GM19035 (cell line): Measurements from ENCODE around the gene GSTM3.
"Not testable (repeated sequence)": the region's sequence is repeated elsewhere in the genome, so short reads cannot be mapped to it uniquely, and the experiment has no call there.

Source experiments
- ATAC-seq: cut with Tn5 transposase; IDR thresholded peaks from one replicate; pipeline ENCODE4 v1.9.1; 2021; ENCODE audit not compliant: unreplicated experiment

GSTM3 gene

DNA sequence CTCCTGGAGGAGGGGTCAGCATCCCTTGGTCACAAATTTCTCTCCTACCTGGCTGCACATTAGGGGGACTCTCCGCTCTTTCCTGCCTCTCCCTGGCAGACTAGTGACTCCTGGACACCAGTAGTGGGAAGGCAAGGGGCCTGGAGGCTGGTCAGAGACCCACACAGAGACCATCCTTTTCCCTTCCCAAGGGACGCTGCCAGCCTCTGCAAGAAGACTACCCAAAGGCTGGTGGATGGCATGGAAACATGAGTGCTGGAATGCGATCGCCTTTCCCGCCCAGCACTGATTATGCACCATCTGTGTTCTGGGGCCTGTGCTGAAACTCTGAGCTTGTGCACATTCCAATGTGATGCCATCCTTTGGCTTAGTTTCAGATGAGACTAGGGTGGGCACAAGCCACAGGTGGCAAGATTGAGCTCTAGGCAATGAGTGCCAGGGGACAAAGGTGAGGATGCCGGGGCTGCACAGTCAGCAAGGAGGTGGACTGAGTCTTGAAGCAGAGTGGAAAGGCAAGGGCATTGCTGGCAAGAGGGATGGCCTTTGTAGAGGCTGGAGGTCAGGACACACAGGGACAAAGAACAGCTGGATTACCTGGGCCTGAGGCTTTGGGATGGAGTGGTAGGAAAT, 35.5 kb upstream of the GSTM3 start:
- no peak for ATAC-seq

DNA sequence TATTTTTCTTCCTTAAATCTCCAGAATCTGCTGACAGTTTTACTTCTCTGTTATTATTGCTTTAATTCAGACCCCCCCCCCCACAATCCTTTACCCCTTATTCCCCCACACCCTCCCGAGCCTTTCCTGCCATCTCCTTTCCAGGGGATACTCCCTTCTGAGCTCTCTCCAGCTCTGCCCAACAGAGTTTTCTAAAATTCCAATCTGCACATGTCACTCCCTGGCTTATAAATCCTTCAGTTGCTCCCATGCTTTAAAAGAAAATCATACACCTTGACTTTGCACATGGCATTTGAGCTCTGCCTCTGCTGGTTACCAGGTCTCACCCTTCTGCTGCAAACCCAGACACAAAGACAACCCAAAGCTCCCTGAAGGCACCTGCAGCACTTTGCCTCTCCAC, 34.6 kb upstream of the GSTM3 start:
- no peak for ATAC-seq

DNA sequence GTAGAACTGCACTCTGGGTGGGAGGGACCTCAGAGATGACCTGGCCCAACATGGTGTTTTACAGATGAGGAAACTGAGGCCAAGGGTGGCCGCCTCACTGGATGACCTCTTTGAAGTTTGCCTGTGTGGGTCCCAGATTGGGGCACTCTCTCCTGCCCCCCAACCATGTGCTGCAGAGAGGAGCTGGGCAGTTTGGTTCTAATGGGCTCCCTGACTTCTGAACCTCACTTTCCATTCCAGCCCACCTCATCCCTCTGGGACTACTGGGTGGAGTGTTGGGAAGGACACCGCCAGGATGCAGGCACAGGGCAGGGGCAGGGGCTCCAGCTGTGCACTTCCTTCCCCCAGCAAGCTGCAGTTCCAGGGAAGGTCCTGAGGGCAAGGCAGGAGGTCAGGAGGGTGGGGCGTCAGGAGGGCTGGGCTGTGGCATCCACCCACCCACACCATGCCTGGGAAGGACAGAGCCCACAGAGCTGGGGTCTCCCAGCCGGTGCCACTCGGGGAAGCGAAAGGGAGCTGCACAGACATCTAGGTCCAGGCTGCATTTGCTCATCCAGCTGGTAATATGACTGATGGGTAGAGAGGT, 33.2 kb upstream of the GSTM3 start:
- no peak for ATAC-seq

DNA sequence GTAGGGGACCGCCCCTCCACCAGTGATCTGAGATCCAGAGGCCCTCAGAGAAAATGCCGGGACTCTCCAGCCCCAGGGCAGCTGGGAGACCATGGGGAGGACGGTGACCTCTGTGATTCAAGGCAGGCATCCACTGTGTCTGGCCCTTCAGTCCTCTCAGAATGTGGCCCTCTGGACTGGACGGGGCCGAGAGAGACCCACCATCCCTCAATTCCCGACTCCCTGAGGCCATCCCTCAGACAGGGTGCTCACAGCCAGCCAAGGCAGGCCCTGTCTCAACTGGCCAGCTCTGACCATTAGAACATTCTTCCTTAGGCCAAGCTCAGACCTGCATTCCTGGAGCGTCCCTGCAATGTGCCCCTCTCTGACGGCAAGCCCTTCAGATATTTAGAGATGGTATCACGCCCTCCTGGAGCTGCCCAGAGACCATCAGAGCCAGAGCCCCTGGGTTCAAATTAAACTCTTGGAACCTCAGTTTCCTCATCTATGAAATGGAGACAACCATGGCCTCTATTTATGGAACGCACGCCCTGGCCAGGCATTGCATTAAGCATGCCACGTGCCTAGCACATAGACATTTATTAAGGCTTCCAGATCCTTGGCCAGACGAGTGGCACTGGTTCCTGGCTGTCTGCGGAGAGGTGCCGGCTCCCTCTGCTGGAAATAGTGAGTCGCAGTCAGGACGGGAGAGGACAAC, 32.5 kb upstream of the GSTM3 start:
- peak; percentile 72 for ATAC-seq

DNA sequence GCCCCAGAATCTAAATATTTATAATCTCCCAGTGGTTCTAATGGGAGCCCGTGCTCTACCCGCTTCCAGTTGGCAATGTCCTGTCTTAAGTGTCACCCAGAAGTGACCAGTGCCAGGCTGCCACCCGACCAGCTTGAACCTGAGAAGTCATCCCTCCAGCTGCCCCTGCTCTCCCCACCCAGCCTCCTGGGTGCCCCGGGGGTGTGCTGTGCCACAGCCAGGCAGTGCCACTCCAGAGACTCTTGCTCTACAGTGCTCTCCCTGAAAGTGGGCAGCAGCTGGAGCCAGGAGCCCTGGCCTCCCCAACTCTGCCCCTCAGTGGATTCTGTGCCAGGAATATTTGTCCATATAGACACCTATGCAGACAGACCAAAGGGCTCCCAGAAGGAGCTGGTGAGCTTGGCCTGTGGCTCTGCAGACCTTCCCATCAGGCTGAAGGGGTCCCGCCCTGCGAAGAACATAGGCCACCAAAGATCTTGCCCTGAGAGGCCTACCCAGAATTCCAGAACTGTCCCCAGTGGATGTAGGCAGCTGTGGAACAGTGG, 31.9 kb upstream of the GSTM3 start:
- no peak for ATAC-seq

DNA sequence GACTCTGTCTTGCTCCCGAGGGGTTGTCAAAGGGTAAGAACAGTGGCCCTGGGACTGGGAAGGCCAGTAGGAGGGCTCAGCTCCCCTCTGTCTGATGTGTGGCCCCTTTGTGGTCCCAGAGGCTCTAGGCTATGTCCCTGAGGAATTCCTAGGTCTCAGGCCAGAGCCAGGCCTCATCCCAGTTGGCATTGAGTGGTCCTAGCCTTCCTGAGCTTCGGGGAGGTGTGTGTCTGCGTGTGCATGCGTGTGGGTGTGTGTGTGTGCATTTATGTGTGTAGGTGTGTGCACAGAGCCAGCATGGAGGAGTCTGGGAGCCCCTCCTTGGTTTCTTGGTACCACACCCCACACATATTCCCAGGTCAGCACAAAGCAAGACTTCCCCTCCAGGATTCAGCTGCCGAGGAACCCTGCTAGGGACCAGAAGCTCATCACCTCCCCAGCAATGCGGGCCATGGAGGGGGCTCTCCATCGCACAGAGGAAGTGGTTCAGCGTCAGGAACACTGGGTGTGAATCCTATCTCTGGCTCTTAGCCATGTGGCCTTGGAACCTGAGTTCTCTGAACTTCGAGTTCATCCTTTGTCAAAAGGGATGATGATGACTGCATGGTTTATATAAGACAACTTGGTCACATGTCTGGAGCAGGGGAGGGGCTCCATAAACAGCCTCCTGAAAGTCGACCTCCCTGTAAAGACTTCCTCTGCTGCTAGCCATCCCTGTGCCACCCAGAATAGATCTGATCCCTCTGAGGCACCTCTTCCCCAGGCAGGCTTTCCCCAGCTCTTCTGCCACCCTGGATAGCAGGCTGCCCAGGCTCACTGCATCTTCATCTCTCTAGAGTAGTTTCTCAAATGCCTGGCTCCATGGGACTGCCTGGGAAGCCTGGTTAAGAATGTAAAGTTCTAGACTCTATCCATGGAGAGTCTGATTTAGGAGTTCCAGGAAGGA, 31.1 kb upstream of the GSTM3 start:
- ATAC-seq, result no peak

DNA sequence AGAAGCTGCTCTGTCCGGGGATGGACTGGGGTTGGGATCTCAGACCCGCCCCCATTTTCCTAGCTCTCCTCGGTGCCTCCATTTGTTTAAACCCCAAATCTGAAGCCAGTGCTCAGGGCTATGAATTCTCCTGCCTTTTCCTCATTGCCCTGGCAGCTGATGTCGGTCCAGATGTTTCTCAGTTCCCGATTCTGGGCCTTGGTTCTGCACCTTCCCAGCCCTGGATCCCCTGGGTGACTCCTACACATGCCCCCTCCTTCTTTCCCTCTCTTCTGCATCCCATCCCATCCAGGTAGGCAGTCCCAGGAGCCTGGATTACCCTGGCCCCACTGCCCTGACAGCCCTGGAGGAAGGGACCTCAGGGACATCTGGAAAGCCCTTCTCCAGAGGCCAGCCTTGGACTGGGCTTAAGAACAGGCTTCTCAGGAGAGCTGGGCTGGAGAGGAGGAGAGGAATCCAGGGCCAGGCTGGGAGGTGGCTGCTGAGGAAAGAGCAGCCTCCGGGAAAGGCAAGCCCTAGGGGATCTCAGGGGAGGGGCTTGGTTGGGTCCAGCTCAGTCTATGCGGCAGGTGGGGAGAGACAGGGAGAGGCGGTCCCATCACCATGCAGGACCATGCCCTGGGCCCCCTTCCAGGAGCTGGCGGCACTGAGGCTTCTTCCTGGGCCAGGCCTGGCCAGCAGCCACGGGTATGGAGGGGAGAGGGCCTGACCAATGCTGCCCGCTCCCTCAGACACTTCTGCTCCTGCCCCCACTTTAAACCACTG, 29.7 kb upstream of the GSTM3 start:
- no peak for ATAC-seq

DNA sequence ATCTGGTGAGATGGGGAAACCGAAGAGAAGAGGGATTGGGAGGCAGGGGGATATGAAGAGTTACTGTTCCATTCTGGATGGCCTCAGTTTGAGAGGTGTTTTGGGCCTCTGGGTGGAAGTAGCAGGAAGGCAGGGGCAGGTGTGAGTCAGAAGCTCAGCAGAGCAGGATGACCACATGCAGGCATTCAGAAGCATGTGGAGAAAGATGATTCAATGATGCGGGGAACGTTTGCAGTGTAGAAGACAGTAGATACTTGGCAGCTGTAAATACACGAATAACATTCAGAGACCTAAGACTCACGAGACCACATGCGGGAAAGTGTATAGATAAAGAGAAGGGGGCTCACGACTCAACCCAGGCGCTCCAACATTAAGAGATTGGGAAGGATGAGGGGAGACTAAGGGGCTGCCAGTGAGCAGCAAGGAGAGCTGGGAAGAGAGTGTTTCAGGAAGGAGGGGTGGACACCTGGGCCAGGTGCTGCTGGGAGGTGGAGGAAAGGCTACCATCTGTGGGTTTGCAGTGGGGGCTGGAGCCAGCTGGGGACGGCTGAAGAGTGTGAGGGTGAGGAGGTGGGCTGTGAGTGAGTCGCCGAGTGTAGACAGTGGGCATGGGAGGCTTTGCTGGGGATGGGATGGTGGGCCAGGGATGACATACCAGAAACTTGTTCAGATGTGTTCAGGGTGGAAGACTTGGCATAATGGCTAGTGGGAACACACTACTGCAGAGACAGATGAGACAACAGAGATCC, 28.7 kb upstream of the GSTM3 start:
- ATAC-seq, result no peak

DNA sequence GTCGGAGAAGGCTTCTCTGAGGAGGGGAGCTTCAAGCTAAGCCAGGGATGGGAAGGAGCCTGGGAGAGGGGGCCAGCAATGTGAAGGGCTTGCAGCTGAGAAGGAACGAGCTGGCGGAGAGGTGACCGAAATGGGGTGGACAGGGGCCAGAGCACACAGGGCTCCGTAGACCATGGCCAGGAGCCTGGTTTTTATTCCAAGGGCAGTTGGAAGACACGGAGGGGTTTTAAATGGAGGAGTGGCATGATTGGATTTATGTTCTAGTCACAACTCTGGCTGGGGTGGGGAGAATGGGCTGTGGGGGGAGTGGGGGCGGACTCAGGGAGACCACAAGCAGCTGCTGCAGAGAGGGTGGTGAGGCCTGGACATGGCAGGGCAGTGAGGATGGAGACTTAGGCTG, 28.0 kb upstream of the GSTM3 start:
- ATAC-seq, result no peak

DNA sequence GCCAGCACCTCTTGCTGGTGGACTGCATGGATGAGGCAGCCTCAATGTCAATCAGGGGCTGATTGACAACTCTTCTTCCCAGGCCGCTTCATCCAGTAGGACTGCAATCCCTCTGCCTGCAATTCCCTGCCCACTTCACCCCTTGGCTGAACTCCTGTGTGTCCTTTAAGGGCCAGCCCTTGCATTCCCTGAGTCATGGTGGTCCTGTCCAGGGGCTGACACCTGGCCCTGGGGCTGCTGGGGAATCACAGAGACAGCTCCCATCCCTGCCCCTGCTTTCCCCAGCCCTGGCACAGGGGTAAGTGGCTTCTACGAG, 27.5 kb upstream of the GSTM3 start:
- no peak for ATAC-seq

DNA sequence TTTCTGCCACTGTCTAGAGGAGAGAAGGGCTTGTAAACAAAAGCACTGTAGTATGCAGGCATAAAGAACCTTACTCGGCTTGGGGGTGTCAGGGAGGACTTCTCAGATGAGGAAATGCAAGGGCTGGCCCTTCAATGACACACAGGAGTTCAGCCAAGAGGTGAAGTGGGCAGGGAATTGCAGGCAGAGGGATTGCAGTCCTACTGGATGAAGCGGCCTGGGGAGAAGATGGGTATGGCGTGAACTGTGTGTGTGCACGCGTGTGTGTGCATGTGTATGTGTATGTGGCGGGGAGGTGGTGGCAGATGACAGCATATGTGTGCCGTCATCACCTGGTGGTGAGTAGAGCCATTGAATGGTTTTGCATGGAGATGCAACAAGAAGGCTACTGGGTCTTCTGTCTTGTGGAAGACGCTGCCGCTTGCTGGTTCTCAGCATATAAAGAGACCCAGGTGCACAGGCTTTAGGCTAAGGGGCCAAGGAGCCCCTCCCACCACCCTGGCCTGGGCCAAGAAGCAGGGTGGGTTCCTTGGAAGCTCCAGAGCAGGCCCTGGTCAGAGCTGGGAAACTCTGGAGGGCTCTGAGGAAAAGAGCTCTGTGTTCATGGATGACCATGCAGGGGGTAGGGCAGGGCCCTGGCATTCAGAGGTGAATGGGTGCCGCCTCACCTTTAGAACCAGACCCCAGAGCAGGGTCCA, 26.9 kb upstream of the GSTM3 start:
- ATAC-seq, result no peak

DNA sequence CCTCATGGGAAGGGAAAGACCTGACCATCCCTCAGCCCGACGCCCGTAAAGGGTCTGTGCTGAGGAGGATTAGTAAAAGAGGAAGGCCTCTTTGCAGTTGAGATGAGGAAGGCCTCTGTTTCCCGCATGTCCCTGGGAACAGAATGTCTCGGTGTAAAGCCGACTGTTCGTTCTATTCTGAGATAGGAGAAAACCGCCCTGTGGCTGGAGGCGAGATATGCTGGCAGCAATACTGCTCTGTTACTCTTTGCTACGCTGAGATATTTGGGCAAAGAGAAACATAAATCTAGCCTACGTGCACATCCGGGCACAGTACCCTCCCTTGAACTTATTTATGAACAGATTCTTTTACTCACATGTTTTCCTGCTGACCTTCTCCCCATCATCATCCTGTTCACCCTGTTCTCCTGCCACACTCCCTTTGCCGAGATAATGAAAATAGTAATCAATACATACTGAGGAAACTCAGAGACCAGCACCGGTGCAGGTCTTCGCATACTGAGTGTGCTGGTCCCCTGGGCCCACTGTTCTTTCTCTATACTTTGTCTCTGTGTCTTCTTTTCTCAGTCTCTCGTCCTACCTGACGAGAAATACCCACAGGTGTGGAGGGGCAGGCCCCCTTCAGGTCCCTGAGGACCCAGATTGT, 26.3 kb upstream of the GSTM3 start:
- not testable (repeated sequence) for ATAC-seq

DNA sequence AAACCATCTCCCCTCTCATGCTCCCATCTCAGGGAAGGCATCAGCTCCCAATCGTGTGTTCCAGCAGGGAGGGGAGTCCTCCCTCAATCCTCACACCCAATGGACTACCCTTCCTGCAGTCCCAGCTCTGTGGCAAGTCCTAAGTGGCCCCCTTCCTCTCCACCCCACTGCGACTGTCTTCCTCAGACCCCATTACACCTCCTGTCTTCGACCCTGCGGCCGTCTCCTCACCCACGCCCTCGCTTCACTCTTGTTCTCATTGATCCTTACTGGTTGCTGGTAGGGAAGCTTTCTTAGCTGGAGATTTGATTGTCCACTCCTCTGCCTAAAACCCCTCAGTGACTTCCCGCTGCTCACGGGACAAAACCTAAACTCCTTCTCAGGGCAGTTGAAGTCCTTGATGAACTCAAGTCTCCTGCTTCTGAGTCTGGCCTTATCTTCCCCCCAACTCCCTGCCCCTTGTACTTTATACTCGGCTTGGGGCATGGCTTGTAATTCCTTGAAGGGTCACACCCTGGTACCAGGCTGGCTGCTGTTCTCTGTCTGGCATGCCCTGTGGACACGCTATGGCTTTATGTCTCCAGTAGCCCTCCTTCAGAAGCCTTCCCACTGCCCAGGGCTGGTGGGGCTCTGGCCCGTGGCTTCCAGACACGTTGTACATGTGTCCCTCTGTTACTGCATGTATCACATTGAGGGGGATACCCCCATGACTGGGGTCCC, 25.2 kb upstream of the GSTM3 start:
- ATAC-seq, result no peak

DNA sequence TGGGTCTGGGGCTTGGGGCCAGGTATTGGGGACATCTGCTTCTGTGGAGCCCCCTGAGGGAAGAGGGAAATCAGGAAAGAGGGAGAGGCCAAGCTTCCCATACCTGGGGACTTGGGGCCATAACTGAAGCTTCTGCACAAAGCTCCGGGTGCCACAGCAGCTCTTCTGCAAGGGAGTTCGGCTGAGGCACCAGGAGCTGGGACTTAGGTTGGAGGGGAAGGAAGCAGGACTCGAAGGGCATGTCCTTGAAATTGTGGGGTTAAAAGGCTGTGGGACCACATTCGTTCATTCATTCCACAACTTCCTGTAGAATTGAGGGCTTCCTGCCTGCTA, 24.6 kb upstream of the GSTM3 start:
- ATAC-seq, result no peak

DNA sequence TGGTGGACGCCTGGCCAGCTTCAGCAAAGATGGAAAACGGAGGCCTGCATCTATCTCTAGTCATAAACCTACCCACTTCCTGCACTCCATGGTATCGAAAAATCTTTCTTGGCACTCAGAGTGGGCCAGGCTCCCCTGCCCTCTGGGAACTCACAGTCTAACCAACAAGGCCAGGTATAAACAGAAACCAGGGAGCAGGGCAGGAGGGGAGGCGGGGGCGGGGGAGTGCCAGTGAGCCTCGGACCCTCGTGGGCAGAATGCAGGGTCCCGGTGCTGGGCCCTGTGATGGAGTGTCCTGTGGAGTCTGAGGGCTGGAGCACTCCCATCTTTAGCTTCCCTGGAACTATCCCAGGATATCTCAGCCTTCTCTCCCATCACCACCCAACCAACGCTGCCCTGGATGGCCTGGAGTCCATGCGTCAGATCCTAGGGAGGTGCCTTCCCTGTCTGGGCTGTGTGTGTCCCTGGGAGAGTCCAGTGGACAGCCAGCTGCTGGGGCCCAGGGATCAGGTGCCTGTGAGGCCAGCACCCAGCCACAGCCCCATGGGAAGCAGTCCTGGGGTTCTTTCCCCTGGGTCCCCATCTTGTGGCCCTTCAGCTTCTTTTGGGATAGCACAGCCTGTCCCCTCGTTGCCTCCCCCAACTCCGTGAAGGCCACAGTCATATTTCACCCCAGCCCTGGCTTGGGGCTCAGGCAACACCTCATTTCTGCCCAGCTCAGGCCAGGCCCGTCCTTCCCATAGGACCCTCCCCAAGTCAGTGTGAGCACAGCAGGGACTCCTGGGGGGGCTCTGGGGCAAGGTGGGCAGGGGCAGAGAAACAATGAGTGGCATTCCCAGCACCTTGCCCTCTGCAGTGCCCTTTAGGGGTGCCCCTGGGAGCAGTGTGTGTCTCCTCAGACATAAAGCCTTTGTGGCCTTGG, 24.0 kb upstream of the GSTM3 start:
- no peak for ATAC-seq

DNA sequence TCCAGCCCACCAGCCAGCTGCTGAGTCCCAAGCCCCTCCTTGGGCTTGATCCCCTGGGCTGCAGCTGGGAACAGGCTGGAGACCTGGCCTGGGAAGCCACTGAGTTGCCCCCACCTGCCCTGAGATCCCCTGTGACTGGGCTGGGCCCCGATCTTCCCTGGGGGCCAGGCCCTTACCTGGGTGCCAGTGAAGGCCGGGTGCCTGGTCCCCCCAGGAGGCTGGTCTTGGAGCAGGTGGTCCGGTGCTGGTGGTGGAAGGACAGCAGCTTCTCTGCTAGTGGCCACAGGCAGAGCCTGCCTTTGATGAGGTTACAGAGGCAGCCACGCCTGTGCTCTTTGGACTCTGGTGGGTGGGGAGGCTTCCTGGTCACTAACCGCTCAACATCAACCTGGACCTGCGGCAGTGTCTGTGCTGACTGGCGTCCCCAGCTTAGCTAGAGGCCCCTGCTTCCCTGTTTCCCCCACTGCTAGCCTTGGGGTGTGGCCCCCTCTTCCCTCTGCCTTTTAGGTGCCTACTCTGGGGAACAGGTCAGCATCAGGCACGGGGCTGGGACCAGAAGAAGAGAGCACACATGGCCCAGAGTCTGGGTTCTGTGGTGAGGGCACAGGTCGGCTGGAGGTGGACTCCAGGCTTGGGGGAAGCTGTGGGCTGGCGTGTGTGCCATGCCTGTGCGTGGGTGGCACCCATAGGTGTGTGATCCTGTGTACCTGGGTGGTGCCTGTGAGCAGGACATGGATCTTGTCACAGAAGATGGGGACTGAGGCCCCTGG, 23.0 kb upstream of the GSTM3 start, which contains the start of gene EPS8L3:
TSS of gene EPS8L3 (minus strand) at position 278 of the 770 bp plus-strand sequence. CDS start 2,174 bp downstream, outside the sequence.
- ATAC-seq, result no peak
